ENCODE measurements around the gene CLDN1.
A peak's percentile ranks its signal among the peaks of the same experiment; 100 is the strongest.

The CLDN1 gene

GRCh38 chr3:190330936-190331734 lies 8.9 kb upstream of the CLDN1 start:
- no peak for DNase-seq

- no peak for DNase-seq
Measured at GRCh38 chr3:190326930-190327329, 4.7 kb upstream of the CLDN1 start.

- no peak for DNase-seq
Measured at GRCh38 chr3:190326361-190326760, 4.1 kb upstream of the CLDN1 start.

- no peak for DNase-seq
Measured at GRCh38 chr3:190325923-190326322, 3.7 kb upstream of the CLDN1 start.

GRCh38 chr3:190323246-190323626 lies 990 bp upstream of the CLDN1 start:
- no peak for DNase-seq

GRCh38 chr3:190322604-190323245 lies 479 bp upstream of the CLDN1 start:
- DNase-seq = no peak

- no peak for DNase-seq
Measured at GRCh38 chr3:190320594-190321362, 1.5 kb downstream of the CLDN1 start.

GRCh38 chr3:190319660-190320059 lies 2.6 kb downstream of the CLDN1 start:
- peak; percentile 3 for DNase-seq

GRCh38 chr3:190318666-190319065 lies 3.6 kb downstream of the CLDN1 start:
- no peak for DNase-seq

GRCh38 chr3:190314741-190315140 lies 7.5 kb downstream of the CLDN1 start:
- DNase-seq = no peak

GRCh38 chr3:190309414-190309813 lies 12.8 kb downstream of the CLDN1 start:
- no peak for DNase-seq

- no peak for DNase-seq
Measured at GRCh38 chr3:190308154-190308553, 14.1 kb downstream of the CLDN1 start.

- no peak for DNase-seq
Measured at GRCh38 chr3:190307164-190307545, 15.1 kb downstream of the CLDN1 start.

- DNase-seq = no peak
Measured at GRCh38 chr3:190306513-190307163, 15.6 kb downstream of the CLDN1 start.

GRCh38 chr3:190306026-190306425 lies 16.2 kb downstream of the CLDN1 start:
- no peak for DNase-seq

- DNase-seq = no peak
Measured at GRCh38 chr3:190305406-190305805, 16.8 kb downstream of the CLDN1 start.

- DNase-seq = no peak
Measured at GRCh38 chr3:190303884-190304283, 18.4 kb downstream of the CLDN1 start.

- no peak for DNase-seq
Measured at GRCh38 chr3:190302212-190302867, 19.9 kb downstream of the CLDN1 start.

GRCh38 chr3:190301591-190301990 lies 20.7 kb downstream of the CLDN1 start:
- no peak for DNase-seq

- no peak for DNase-seq
Measured at GRCh38 chr3:190299969-190300368, 22.3 kb downstream of the CLDN1 start.

GRCh38 chr3:190294030-190294429 lies 28.2 kb downstream of the CLDN1 start:
- DNase-seq = no peak

- no peak for DNase-seq
Measured at GRCh38 chr3:190293621-190294020, 28.6 kb downstream of the CLDN1 start.

Data from activated CD4-positive, alpha-beta T cell treated with anti-CD3 and anti-CD28 coated beads, Interleukin-2, amount 50 U/mL, for 16 hours (primary cell).